ENCODE measurements around the gene LRIT3. TPM values are rescaled to one million over a fixed set of nuclear protein-coding genes. Genes with fewer than 3 reads are reported as not detected.

Gene LRIT3
- total and polyA plus RNA-seq, 2 of the 13 experiments (the other 11 are each of a cell fraction or from before 2014, with no cell fraction given) = 0.03 TPM; not detected in 1

DNA sequence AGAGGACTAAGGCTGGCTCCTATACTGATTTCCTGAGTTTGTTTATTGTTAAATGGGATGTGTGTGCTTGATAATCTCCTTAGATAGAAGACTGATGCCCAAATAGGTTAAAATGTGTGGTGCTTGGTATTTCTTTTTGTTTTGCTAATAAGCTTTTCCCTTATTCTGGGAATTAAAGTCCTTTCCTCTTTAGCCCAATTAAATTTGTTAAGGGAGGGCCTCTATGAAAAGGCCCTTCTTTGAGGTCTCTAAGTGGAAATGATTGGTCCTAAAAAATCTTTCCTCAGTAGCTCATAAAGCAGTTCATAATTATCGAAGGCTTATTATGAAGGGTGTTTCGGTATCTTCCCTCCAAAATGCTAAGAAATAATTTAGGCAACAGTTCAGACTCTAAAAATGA, 20.2 kb upstream of the LRIT3 start, which contains the start of gene RRH:
RRH (plus strand) TSS at position 301 of the 400 bp plus-strand sequence; CDS start at position 357, 56 bp downstream.
- POLR2A ChIA-PET = no interaction called here
- intact Hi-C loops (cut with micrococcal nuclease; ENCODE audit: unreplicated experiment) = loop anchor here (5.0 kb wide), 1 partner anchor 150 kb away; no protein-coding TSS in a partner anchor

More for the DNA sequence above, 20.2 kb upstream of the LRIT3 start, which contains the start of gene RRH:
- Histone ChIP-seq H4K20me1 (ENCODE audit: insufficient read depth, low read length) (no peaks in the 10 kb centered on the region; the same call in 1 of the 2 replicates), H3K4me3 (replicated peaks in 1 of 3; ENCODE audit: insufficient read depth in 1 of 3, low read depth in 2 of 3, low read length in 3 of 3) (no peak within 1 kb of the TSS), H3K79me2 (ENCODE audit: insufficient read depth, low read length) (no peaks in the 10 kb centered on the region), H3K27me3 (ENCODE audit: control insufficient read depth in 1 of 2, insufficient read depth in 2 of 2, low read length in 2 of 2) (no peaks in the 10 kb centered on the region), H3K4me2 (ENCODE audit: low read depth, low read length) (no peak within 1 kb of the TSS), H3K9me3 (ENCODE audit: low read length) (no peaks in the 10 kb centered on the region), H3K27ac (ENCODE audit: extremely low read length, insufficient read depth, low read length) (no peak within 1 kb of the TSS), H3K36me3 (replicated peaks in 1 of 2; ENCODE audit: control insufficient read depth in 1 of 2, insufficient read depth in 2 of 2, low read length in 2 of 2) (peaks cover 3 to 14% of the 10 kb centered on the region in 2 experiments; a peak in 4 of 5 replicates), H3K4me1 (ENCODE audit: insufficient read depth, low read length) (no peaks in the 10 kb centered on the region), H3K9ac (ENCODE audit: insufficient read depth, low read depth, low read length) (no peak within 1 kb of the TSS), H2AFZ (ENCODE audit: low read length) (no peak within 1 kb of the TSS)
- DNase-seq (ENCODE audit: low spot score) (no peak), FAIRE-seq (no peak), ATAC-seq (no peak)
- TF ChIP-seq ZNF510 (CRISPR knock-in tag; IDR thresholded peaks at IDR 0.05; ENCODE audit: low read depth) (no peak), RELA (CRISPR knock-in tag; IDR thresholded peaks at IDR 0.05) (no peak), RARA (CRISPR knock-in tag; IDR thresholded peaks at IDR 0.05) (no peak), ERF (CRISPR knock-in tag; IDR thresholded peaks at IDR 0.05) (no peak), ZNF562 (CRISPR knock-in tag; IDR thresholded peaks at IDR 0.05; ENCODE audit: borderline replicate concordance) (no peak), NFYC (CRISPR knock-in tag; IDR thresholded peaks at IDR 0.05) (no peak), ZC3H13 (CRISPR knock-in tag; IDR thresholded peaks at IDR 0.05) (no peak), ZNF792 (CRISPR knock-in tag; IDR thresholded peaks at IDR 0.05) (no peak), ZNF180 (CRISPR knock-in tag; IDR thresholded peaks at IDR 0.05; ENCODE audit: borderline replicate concordance, low read depth) (no peak)
- TF ChIP-seq, protein P1, sequence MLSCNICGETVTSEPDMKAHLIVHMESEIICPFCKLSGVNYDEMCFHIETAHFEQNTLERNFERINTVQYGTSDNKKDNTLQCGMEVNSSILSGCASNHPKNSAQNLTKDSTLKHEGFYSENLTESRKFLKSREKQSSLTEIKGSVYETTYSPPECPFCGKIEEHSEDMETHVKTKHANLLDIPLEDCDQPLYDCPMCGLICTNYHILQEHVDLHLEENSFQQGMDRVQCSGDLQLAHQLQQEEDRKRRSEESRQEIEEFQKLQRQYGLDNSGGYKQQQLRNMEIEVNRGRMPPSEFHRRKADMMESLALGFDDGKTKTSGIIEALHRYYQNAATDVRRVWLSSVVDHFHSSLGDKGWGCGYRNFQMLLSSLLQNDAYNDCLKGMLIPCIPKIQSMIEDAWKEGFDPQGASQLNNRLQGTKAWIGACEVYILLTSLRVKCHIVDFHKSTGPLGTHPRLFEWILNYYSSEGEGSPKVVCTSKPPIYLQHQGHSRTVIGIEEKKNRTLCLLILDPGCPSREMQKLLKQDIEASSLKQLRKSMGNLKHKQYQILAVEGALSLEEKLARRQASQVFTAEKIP (CRISPR knock-in tag; IDR thresholded peaks at IDR 0.05; ENCODE audit: borderline replicate concordance) = no peak
- TF ChIP-seq, protein P2, sequence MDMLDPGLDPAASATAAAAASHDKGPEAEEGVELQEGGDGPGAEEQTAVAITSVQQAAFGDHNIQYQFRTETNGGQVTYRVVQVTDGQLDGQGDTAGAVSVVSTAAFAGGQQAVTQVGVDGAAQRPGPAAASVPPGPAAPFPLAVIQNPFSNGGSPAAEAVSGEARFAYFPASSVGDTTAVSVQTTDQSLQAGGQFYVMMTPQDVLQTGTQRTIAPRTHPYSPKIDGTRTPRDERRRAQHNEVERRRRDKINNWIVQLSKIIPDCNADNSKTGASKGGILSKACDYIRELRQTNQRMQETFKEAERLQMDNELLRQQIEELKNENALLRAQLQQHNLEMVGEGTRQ (IDR thresholded peaks at IDR 0.05; ENCODE audit: low read depth, low read length) = no peak
- TF ChIP-seq, protein P2 (CRISPR knock-in tag; IDR thresholded peaks at IDR 0.05; ENCODE audit: borderline replicate concordance) = no peak
- TF ChIP-seq, protein P3, sequence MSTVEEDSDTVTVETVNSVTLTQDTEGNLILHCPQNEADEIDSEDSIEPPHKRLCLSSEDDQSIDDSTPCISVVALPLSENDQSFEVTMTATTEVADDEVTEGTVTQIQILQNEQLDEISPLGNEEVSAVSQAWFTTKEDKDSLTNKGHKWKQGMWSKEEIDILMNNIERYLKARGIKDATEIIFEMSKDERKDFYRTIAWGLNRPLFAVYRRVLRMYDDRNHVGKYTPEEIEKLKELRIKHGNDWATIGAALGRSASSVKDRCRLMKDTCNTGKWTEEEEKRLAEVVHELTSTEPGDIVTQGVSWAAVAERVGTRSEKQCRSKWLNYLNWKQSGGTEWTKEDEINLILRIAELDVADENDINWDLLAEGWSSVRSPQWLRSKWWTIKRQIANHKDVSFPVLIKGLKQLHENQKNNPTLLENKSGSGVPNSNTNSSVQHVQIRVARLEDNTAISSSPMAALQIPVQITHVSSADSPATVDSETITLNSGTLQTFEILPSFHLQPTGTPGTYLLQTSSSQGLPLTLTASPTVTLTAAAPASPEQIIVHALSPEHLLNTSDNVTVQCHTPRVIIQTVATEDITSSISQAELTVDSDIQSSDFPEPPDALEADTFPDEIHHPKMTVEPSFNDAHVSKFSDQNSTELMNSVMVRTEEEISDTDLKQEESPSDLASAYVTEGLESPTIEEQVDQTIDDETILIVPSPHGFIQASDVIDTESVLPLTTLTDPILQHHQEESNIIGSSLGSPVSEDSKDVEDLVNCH (CRISPR knock-in tag; IDR thresholded peaks at IDR 0.05) = no peak
- 99% methylated on average over 2 of the region's 2 CpGs for WGBS (ENCODE audit: low lambda C conversion rate)
- BruUV-seq (replicated peaks) = no TSS peak
- CTCF ChIA-PET (ENCODE audit: low intra/inter-chr PET ratio, low total read pairs) = interaction anchor here (1.4 kb wide), 1 partner anchor 124 kb away, joined by 3 read pairs; the partner anchor contains the start of gene CASP6
- in situ Hi-C loops (cut with HindIII; ENCODE audit: extremely low pct_ligation_motif_present, low pct_unique_long_range_greater_than_20kb) = no loop called here

All from HepG2 (cell line).